Subcutaneous preadipocyte (primary cell): ENCODE data around the gene DEFB114. TPM values are rescaled to one million over a fixed set of nuclear protein-coding genes. Genes with fewer than 3 reads are reported as not detected.

Experiments used
- total RNA-seq: library from RNA; depleted of rRNA; stranded (reverse); fragments of >200 nt; gene quantifications from 2 replicates; pipeline ENCODE4 v1.2.3, GENCODE V29; 2012

The DEFB114 gene
- not detected in 2 replicates for total RNA-seq

GRCh38 chr6:49964064-49964463 lies at the start of gene DEFB114:
TSS of gene DEFB114 (minus strand) at chr6:49964164. CDS start at chr6:49964105, 59 bp downstream.

GRCh38 chr6:49969605-49970004 lies 5.6 kb upstream of the DEFB114 start, which contains the start of gene DEFB113:
TSS of gene DEFB113 (minus strand) at chr6:49969625. CDS start at chr6:49969625, 0 bp downstream.

Other genes starting within 250 kb of the DEFB114 start
- gene CRISP3, start 219.8 kb downstream of the DEFB114 start, total RNA-seq = not detected in 2 replicates
- gene PGK2, start 176.9 kb downstream of the DEFB114 start, total RNA-seq = not detected in 2 replicates
- not detected in 2 replicates for gene CRISP1, start 97.6 kb downstream of the DEFB114 start, total RNA-seq
- gene DEFB113, start 5.5 kb upstream of the DEFB114 start, total RNA-seq = not detected in 2 replicates
- gene DEFB110, start 57.8 kb upstream of the DEFB114 start, total RNA-seq = not detected in 2 replicates
- gene DEFB112, start 85.8 kb upstream of the DEFB114 start, total RNA-seq = not detected in 2 replicates